Astrocyte (in vitro differentiated cells and primary cell): Measurements from ENCODE around the gene NR1H2. TPM values are rescaled to one million over a fixed set of nuclear protein-coding genes. Genes with fewer than 3 reads are reported as not detected.

Experiments used
- DNase-seq: peaks from one replicate; pipeline ENCODE4 v3.0.0-alpha.2; 2010; ENCODE audit warnings: low read depth
- FAIRE-seq: peaks from 2 replicates; lab custom pipeline; 2011; peaks lifted over from hg19 to GRCh38; lab: Jason Lieb, UNC
- H2AFZ ChIP-seq: 2 replicates; pipeline ENCODE4 v1.6.0; 2012; ENCODE audit warnings: low read depth, low read length, inconsistent platforms
- H3K27ac ChIP-seq: 2 replicates; pipeline ENCODE4 v1.5.1; 2011; ENCODE audit warnings: low read depth, low read length, inconsistent platforms
- H3K27me3 ChIP-seq: 2 replicates; pipeline ENCODE4 v1.6.0; 2011; ENCODE audit warnings: low read length, inconsistent platforms; ENCODE audit not compliant: insufficient read depth
- H3K36me3 ChIP-seq: 2 replicates; pipeline ENCODE4 v1.5.1; 2011; ENCODE audit warnings: low read length, inconsistent platforms; ENCODE audit not compliant: insufficient read depth
- H3K4me1 ChIP-seq: 2 replicates; pipeline ENCODE4 v1.5.1; 2011; ENCODE audit warnings: low read length, inconsistent platforms; ENCODE audit not compliant: insufficient read depth
- H3K4me2 ChIP-seq: 2 replicates; pipeline ENCODE4 v1.6.0; 2012; ENCODE audit warnings: low read length, inconsistent platforms
- H3K4me3 ChIP-seq: 2 replicates; pipeline ENCODE4 v1.5.1; 2011; ENCODE audit warnings: low read depth, mild to moderate bottlenecking, low read length, inconsistent platforms; ENCODE audit not compliant: insufficient read depth
- H3K79me2 ChIP-seq: 2 replicates; pipeline ENCODE4 v1.6.0; 2012; ENCODE audit warnings: mild to moderate bottlenecking, low read length, inconsistent platforms; ENCODE audit not compliant: insufficient read depth
- H3K9ac ChIP-seq: 2 replicates; pipeline ENCODE4 v1.6.0; 2012; ENCODE audit warnings: mild to moderate bottlenecking, low read length, inconsistent platforms
- H3K9me3 ChIP-seq: 2 replicates; pipeline ENCODE4 v1.5.1; 2012; ENCODE audit warnings: low read depth, mild to moderate bottlenecking, low read length, inconsistent platforms; ENCODE audit not compliant: insufficient read depth
- H4K20me1 ChIP-seq: 2 replicates; pipeline ENCODE4 v1.6.0; 2012; ENCODE audit warnings: low read length, inconsistent platforms; ENCODE audit not compliant: insufficient read depth
- H3K27ac Mint-ChIP-seq: one replicate; pipeline ENCODE4 v1.8.0; 2021; ENCODE audit warnings: mild to moderate bottlenecking, mixed read lengths; ENCODE audit not compliant: unreplicated experiment
- H3K27me3 Mint-ChIP-seq: one replicate; pipeline ENCODE4 v1.8.0; 2021; ENCODE audit warnings: low read depth, mixed read lengths; ENCODE audit not compliant: unreplicated experiment
- H3K36me3 Mint-ChIP-seq: one replicate; pipeline ENCODE4 v1.8.0; 2021; ENCODE audit warnings: low read depth, mixed read lengths; ENCODE audit not compliant: unreplicated experiment
- H3K4me1 Mint-ChIP-seq: one replicate; pipeline ENCODE4 v1.8.0; 2021; ENCODE audit warnings: low read depth, mixed read lengths; ENCODE audit not compliant: unreplicated experiment
- H3K4me3 Mint-ChIP-seq: one replicate; pipeline ENCODE4 v1.8.0; 2021; ENCODE audit warnings: mild to moderate bottlenecking, moderate library complexity, mixed read lengths; ENCODE audit not compliant: unreplicated experiment
- H3K9me3 Mint-ChIP-seq: one replicate; pipeline ENCODE4 v1.8.0; 2021; ENCODE audit warnings: mild to moderate bottlenecking, mixed read lengths; ENCODE audit not compliant: unreplicated experiment
- EZH2 ChIP-seq: IDR thresholded peaks from 2 replicates; pipeline ENCODE4 v1.6.1; 2012; ENCODE audit warnings: mild to moderate bottlenecking, low read length, inconsistent platforms; ENCODE audit not compliant: insufficient read depth
- total RNA-seq: library from RNA; stranded (reverse); gene quantifications from 2 replicates; pipeline ENCODE4 v1.2.1, GENCODE V29; 2021
- TF ChIP-seq, protein P1 (sequence below): IDR thresholded peaks from 2 replicates; pipeline ENCODE4 v1.5.1; 2011; ENCODE audit warnings: low read depth, mild to moderate bottlenecking, inconsistent platforms, low read length, moderate library complexity; ENCODE audit not compliant: insufficient read depth

The NR1H2 gene
- total RNA-seq, 1 donor from 2014 or later, result 33.4 TPM

DNA sequence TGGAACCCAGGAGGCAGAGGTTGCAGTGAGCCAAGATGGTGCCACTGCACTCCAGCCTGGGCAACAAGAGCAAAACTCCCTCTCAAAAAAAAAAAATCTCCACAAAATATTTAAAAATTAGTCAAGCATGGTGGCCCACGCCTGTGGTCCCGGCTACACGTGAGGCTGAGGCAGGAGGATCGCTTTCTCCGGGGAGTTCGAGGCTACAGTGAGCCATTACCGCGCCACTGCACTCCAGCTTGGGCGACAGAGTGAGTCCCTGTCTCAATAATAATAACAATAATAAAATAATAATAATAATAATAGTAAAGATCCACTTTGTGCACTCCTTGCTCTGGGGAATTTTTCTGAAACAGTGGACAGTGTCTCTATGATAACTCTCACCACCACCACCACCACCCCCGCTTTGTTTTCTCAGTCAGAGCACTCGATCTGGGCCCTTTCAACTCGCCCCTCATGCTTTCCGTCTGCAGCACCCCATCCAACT, 19.5 kb upstream of the NR1H2 start:
- Histone ChIP-seq H2AFZ (no peak overlapping the region), H3K36me3 (no peaks in the 10 kb centered on the region), H3K9ac (no peak overlapping the region), H3K4me2 (no peak overlapping the region), H3K4me3 (no peak overlapping the region), H3K27ac (no peak overlapping the region), H3K4me1 (peaks cover 6% of the 10 kb centered on the region), H3K27me3 (no peaks in the 10 kb centered on the region), H4K20me1 (no peaks in the 10 kb centered on the region), H3K79me2 (no peaks in the 10 kb centered on the region), H3K9me3 (no peaks in the 10 kb centered on the region)
- Mint-ChIP-seq H3K4me3 (no peak overlapping the region), H3K36me3 (peaks cover 2% of the 10 kb centered on the region), H3K9me3 (peaks cover 8% of the 10 kb centered on the region), H3K27ac (no peak overlapping the region), H3K4me1 (no peaks in the 10 kb centered on the region), H3K27me3 (peaks cover 6% of the 10 kb centered on the region)
- DNase-seq (no peak), FAIRE-seq (no peak)
- TF ChIP-seq, protein P1, sequence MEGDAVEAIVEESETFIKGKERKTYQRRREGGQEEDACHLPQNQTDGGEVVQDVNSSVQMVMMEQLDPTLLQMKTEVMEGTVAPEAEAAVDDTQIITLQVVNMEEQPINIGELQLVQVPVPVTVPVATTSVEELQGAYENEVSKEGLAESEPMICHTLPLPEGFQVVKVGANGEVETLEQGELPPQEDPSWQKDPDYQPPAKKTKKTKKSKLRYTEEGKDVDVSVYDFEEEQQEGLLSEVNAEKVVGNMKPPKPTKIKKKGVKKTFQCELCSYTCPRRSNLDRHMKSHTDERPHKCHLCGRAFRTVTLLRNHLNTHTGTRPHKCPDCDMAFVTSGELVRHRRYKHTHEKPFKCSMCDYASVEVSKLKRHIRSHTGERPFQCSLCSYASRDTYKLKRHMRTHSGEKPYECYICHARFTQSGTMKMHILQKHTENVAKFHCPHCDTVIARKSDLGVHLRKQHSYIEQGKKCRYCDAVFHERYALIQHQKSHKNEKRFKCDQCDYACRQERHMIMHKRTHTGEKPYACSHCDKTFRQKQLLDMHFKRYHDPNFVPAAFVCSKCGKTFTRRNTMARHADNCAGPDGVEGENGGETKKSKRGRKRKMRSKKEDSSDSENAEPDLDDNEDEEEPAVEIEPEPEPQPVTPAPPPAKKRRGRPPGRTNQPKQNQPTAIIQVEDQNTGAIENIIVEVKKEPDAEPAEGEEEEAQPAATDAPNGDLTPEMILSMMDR, result no peak
- TF ChIP-seq EZH2, result no peak

DNA sequence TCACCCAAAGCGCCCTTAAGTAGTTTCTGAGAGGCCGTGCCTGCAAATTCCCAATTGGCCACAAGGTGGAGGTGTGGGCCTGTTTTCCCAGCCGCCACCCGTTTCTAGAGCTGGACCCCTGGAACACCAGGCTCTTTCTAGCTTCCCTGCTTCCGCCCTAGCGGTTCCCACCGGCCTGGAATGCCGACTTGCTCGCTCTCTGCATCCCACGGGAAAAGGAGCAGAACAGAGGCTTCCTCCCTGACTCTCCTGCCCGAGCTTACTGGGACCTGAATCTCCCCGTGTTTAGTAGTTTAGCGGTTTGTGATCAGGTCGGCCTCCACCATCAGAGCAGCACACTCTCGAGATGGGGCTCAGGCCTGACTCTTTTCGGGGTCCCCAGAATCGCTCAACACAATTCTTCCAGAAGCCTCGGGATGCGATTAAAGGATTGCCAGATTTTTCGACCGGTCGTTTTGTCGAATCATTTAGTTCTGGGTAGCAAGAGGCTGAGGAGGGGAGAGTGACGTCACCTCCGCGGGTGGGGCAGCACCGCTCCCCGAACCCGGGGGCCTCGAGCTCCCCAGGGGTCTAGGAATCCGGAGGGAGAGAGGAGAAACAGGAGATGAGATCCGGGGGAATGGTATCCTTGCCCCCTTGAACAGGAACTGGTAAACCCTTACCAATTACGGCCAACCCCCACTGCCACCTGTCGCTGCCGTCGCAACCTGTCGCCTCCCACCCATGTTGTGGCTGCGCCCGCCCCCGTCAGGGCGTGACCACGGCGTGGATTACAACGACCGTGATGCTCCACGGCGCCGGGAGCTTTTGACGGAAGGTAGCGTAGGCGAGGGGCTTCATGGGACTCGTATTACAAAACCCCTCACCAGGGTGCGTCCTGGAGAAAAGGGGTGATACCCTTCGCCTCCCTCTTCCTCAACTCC, 18.8 kb upstream of the NR1H2 start:
- H3K4me2 ChIP-seq, result peak overlapping the region; percentile 87
- H3K27ac Mint-ChIP-seq, result no peak overlapping the region
- peaks cover 6% of the 10 kb centered on the region for H3K4me1 ChIP-seq
- peak overlapping the region; percentile 88 for H2AFZ ChIP-seq
- no peaks in the 10 kb centered on the region for H3K27me3 ChIP-seq
- H3K9me3 Mint-ChIP-seq, result peaks cover 8% of the 10 kb centered on the region
- no peak overlapping the region for H3K27ac ChIP-seq
- no peaks in the 10 kb centered on the region for H3K36me3 ChIP-seq
- no peaks in the 10 kb centered on the region for H3K4me1 Mint-ChIP-seq
- TF ChIP-seq EZH2, result no peak
- TF ChIP-seq, protein P1, result peak; percentile 69
- peak overlapping the region; percentile 21 for H3K4me3 ChIP-seq
- H4K20me1 ChIP-seq, result no peaks in the 10 kb centered on the region
- H3K27me3 Mint-ChIP-seq, result peaks cover 6% of the 10 kb centered on the region
- no peak overlapping the region for H3K4me3 Mint-ChIP-seq
- H3K36me3 Mint-ChIP-seq, result peaks cover 3% of the 10 kb centered on the region
- H3K9ac ChIP-seq, result peak overlapping the region; percentile 59
- no peaks in the 10 kb centered on the region for H3K79me2 ChIP-seq
- no peaks in the 10 kb centered on the region for H3K9me3 ChIP-seq
- DNase-seq, result peak; percentile 26
- no peak for FAIRE-seq
